ENCODE data around the gene IFT88.

IFT88 gene

DNA sequence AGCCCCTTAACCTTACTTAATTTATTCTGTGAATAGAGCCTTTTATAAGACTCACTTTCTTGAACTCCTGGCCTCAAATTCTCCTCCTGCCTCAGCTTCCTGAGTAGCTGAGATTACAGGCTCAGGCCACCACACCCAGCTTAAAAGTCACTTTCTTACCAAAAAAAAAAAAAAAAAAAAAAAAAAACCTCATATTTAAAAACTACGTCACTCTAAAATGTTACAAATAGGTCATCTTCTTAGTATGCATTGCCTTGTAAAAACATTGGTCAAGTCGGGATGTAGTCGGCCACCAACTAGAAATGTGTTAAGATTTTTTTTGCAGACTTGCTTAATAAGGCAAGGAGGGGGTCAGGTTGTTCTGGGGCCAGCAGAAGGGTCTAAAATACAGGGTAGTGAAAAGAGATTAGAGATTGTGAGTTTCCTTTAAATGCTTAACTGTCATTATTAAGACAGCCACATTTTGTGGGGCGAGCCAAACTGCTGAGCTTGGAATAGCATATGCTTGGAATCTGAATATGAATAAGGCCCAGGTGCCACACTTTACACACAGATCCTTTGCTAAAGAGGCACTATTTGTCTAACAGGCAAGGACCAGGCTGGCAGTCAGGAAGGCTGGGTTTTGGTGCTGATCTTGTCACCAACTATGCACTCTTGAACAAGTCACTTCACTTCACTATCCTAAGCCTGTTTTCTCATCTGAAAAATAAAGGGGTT lies 120.1 kb downstream of the IFT88 start:
- DNase-seq (ENCODE audit: low read depth, low spot score), result no peak

DNA sequence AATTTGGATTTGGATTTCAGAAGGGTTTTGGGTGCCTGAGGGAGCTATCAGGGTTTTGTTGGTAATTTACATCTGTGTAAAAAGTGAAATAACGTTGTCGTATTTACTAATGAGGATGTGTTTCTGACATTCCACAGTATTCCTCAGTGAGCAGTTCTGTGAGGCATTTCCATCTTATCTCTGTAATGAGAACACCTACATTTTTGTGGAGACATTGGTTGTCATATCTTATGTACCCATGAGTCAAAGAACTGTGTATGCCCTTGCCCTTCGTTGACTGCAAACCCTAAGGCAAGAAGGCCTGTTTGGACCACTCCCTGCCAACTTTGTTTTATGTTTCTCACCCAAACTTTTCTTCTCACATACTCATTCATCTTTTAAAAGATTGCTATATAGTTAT lies 122.3 kb downstream of the IFT88 start:
- no peak for DNase-seq (ENCODE audit: low read depth, low spot score)

GRCh38 chr13:20691616-20692015 lies 124.7 kb downstream of the IFT88 start:
- no peak for DNase-seq (ENCODE audit: low read depth, low spot score)

DNA sequence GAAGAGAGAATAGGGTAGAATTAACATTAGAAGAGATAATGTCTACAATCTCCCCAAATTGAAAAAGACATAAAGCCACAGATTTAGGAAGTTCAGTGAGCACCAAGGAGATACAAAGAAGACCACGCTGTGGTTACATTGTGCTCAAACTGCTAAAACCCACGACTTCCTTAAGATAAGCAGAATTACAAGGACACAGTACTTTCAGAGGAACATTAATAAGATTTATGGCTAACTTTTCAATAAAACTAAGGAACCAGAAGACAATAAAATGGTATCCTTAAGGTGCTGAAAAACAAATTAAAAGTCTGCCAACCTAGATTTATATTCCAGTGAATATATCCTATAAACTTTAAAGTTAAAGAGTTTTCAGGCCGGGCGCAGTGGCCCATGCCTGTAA lies 129.1 kb downstream of the IFT88 start:
- no peak for DNase-seq (ENCODE audit: low read depth, low spot score)

DNA sequence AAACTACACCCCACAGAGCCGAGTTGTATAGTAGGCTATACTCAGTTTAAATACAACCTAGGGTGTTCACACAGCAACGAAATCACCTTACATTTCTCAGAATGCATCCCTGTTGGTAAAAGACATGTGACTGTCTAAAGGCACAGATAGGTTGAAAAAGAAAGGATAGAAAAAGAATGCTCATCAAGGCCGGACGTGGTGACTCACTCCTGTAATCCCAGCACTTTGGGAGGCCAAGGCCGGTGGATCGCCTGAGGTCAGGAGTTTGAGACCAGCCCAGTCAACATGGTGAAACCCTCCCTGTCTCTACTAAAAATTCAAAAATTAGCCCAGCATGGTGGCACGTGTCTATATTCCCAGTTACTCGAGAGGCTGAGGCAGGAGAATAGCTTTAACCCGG lies 132.8 kb downstream of the IFT88 start:
- DNase-seq (ENCODE audit: low read depth, low spot score), result no peak

DNA sequence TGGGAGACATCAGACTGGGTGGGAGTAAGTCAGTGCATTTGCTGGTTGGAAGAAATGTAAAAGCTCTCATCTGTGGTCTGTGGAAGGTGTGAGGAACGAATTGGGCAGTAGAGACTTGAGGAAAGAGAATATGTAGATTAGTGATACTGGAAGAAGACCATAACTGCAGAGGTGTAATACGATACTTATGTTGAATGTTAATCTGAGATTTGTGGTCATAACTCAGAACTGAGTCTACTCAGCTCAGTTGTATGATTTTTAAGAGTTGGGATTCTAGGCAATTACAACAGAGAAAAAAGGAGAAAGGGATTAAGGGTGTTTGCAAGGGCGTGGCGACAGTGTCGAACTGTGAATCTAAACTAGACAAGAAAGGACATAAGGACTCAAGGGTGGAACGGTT lies 133.3 kb downstream of the IFT88 start:
- no peak for DNase-seq (ENCODE audit: low read depth, low spot score)

GRCh38 chr13:20701461-20701860 lies 134.5 kb downstream of the IFT88 start:
- no peak for DNase-seq (ENCODE audit: low read depth, low spot score)

- DNase-seq (ENCODE audit: low read depth, low spot score), result no peak
Measured at GRCh38 chr13:20702530-20702914, 135.6 kb downstream of the IFT88 start.

DNA sequence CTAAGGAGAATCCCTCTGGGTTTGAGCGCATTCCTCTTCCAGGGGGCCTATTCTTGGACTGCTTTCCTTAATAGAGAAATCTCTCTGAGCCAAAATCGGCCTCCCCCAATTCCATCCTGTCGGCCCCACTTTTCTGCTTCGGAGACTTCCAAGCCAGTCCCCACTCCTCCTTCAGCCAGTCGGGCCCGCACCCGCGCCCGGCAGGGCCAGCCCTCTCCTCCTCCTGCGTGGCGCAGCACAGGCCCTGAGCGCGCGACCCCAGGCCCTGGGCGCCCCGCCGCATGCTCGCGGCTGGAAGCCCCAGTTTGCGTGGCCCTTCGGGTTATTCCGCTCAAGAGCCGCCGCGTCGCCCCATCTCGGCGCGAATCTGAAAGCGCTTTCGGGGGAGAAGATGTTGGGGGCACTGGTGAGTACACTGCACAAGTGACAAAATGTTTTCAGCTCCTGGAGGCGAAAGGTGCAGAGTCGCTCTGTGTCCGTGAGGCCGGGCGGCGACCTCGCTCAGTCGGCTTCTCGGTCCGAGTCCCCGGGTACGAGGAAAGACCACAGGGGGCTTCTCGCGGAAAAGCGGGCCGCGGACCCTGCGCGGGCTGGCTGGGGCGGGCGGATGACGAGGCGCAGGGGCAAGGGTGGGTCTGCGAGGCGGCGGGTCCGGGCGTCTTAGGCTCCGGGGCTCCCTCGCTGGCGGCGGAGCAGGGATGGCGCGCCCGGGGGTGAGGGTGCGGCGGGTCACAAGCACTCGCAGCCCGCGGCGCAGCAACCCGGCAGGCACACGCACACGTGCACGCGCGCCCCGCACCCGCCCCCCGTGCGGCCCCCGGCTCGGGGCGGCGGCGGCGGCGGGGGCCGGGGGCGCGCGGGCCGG lies 136.2 kb downstream of the IFT88 start, which contains the start of gene IL17D:
TSS of gene IL17D (plus strand) at position 785 of the 865 bp plus-strand sequence. CDS start 303 bp downstream, outside the sequence.
- DNase-seq (ENCODE audit: low read depth, low spot score), result no peak

- peak; percentile 44 for DNase-seq (ENCODE audit: low read depth, low spot score)
Measured at GRCh38 chr13:20703780-20704458, 137.0 kb downstream of the IFT88 start.

DNA sequence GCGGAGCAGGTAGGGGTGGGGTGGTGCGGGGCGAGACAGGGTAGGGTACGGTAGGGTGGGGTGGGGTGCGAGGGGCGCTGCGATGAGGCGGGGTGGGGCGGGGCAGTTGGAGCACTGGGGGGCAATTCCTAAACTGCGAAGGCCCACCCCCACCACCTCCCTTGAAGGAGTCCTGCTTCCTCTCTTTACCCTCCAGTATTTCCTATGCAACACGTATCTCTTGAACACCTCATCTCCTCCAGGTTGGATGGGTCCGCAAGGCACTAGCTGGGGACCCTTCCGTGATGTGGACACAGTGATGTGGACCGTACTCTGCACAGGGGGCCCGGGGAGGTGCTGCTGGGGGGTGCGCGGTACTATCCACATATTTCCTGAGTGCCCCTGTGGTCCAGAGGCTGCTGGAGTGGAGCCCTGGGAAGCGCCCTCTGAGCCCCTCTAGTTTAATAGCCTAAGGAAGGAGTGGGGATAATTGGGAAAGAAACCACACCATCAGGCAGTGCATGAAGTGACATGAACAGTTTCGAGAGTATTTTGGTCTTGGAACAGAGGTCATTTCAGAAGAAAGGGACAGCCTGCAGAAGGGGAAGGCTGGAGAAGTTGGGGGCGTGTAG lies 137.6 kb downstream of the IFT88 start:
- no peak for DNase-seq (ENCODE audit: low read depth, low spot score)

DNA sequence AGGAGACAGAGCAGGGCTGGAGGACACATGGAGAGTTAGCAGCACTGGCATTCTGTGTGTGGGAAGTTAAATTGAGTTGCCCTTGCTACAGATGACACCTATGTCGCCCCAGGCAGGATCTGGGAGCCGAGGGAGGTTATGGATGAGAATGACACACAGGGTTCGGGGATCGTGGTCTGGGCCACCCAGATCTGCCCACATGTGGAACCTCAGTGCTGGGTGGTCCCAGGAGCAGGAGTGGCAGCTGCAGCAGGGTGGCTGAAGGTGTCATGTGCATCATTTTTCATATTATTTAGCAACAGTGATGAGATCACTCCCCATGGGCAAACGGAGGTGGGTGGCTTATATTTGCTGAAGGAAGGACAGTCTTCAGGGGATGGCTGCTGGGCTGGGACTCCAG lies 139.7 kb downstream of the IFT88 start:
- no peak for DNase-seq (ENCODE audit: low read depth, low spot score)

- DNase-seq (ENCODE audit: low read depth, low spot score), result no peak
Measured at GRCh38 chr13:20708216-20708615, 141.3 kb downstream of the IFT88 start.

DNA sequence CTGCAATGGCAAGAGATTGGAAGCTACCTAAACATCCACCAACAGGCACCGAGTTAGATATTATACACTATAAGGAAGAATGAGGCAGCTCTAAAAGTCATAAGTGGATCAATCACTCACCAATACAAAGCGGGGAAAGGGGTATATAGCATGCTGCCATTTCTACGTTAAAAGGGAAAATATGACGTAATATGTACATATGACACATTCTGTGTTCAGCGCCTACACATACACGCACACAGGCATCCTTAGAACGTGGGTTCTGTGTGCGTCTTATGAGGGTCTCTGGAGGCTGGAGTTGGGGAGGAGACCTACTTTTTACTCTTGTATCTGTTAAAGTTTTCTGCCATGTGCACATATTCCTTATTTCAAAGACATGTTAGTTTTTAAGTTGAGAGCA lies 142.4 kb downstream of the IFT88 start:
- DNase-seq (ENCODE audit: low read depth, low spot score), result no peak

DNA sequence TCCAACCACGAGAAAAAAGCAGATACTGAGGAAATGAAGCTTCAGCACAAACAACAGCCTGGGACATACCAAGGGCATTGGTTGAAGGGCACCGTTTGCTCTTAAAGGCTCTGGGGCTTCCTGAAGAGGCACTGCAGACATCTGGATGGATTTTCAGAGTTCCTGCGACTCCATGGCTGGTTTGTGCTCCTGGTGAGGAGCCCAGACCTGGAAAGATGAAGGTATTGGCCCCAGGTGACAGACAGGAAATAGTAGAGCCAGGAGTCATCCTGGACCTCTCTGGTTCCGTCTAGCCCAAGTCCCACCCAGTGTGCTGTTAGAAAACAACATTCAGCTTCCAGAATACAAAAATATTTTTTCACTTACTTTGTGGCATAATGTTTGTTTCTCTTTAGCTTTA lies 142.8 kb downstream of the IFT88 start:
- DNase-seq (ENCODE audit: low read depth, low spot score), result no peak

GRCh38 chr13:20711301-20712044 lies 144.5 kb downstream of the IFT88 start:
- no peak for DNase-seq (ENCODE audit: low read depth, low spot score)

DNA sequence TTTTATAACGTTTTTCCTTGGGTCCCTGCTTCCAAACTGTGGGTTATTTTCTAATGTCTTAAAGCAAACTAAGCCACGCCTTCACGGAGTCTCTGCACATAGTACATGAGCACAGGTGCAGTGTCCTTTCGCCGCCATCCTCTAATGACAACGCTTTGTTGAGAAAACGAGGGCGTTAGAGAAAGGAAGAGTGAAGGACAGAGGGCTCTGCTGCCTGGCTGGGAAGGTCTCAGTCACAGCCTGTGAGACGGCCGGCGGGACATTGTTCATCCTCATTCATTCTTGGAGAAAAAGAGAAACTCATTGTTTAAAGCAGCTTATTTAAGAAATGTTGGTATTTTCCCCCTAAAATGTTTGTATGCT lies 146.0 kb downstream of the IFT88 start:
- DNase-seq (ENCODE audit: low read depth, low spot score), result no peak

- DNase-seq (ENCODE audit: low read depth, low spot score), result no peak
Measured at GRCh38 chr13:20713751-20714150, 146.8 kb downstream of the IFT88 start.

DNA sequence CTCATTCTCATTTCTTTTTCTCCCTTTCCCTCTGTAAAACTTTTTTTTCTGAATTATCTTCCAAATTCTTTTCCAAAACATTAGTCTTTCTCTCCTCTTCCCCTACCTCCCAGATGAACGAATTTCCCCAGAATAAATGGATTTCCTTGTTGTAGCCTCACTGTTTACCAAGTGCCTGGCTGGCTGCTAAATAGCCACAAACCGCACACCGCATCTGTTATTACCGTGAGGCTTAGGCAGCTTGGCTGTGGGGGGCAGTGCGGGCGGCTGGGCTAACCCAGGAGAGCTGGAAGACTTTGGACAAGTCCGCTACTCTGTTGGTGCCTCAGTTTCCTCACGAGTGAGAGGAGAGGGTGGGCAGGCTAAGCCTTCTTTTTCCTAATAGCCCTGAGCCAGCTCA lies 147.2 kb downstream of the IFT88 start:
- DNase-seq (ENCODE audit: low read depth, low spot score), result no peak

DNA sequence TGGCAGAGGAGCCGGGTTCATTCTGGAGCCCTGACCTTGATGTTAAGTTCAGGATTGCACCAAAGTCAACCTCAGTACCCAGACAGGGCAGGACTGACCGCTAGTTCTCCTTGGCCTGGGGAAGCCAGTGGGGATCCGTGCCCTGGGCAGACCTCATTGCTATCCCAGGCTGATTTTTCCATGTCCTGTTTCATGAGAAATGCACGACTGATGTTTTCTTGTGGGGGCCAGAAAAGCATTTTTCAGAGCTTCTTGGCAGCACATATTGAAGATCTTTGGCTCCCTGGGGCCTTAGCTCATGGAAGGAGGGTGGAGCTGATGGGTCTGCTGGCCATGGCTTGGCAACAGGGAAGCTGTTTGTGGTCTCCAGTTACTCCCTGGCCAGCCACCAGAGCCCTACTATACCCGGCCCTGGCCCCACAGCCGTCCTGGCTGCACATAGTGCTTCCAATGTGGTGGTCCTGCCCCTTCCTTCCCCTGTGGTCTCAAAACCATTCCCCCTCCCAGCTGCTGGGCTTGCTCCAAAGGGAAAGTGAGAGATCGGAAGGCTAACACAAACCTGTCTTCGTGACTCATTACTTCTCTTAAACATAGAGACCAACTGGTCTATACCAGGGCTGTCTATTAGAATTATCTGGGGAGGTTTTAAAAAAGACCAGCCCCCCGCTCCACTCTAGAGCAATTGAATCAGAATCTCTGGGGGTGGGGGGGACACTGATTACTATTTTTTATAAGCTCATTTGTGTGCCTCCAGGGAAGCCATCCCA lies 147.8 kb downstream of the IFT88 start:
- DNase-seq (ENCODE audit: low read depth, low spot score), result no peak

DNA sequence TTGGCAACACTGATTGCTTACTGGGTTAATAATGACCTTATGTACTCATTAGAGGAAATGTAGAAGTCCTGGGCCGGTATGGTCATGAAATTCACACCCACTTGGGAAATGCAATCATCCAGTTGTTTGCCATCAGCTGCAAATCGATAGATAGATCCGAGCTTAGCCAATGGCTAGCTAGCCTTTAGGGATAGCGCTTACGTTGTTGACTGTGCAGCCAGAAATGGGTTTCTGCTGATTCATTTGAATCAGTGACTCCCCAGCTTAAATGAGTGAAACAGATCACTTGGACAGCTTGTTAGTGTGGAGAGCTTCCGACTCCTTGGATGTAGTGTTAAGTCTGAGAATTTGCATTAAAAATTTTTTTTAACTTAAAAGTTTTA lies 148.4 kb downstream of the IFT88 start:
- no peak for DNase-seq (ENCODE audit: low read depth, low spot score)
